Endometrium (tissue), 2 donors: ENCODE data around the gene MSRB1.

Experiments used
- FAIRE-seq: peaks from 2 replicates; lab custom pipeline; 2012; peaks lifted over from hg19 to GRCh38; lab: Jason Lieb, UNC
- donor health status: control.
- donor health status: control.

Gene MSRB1

GRCh38 chr16:1895949-1896675 is 46.9 kb downstream of the MSRB1 start:
- no peak for FAIRE-seq

DNA sequence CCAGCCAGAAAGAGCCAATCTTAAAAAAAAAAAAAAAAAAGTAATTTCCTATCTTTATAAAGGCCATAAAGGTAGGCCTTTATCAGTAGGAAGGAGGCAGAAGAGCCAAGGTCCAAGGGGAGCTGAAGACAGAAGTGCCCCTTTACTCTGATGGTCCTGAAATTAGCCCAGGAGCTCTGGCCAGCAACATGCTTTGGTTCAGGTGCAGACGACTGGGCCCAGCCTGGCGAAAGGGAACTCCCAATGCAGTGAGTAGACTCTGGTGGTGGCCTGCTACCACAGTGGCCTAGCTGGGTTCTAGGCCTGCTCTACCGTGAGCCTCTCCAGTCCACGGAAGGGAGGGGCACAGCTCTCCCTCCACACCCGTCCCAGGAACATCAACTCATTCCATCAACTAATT is 47.9 kb downstream of the MSRB1 start:
- no peak for FAIRE-seq

DNA sequence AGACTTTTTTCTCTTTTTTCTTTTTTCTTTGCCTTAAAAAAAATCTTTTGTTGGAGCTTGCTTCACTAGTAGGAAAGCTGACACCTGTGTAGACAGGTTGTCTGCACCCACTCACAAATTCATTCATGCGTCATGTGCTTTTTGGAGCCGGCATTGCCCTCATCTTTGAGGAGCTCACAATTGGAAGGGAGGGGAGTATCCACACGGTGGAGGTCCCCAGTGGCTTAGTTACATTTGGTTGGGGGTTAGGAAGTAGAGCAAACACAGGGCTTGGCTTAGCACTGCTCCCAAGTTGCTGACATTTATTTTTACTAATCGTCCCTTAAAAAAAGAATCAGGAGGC is 52.3 kb downstream of the MSRB1 start:
- FAIRE-seq: no peak

DNA sequence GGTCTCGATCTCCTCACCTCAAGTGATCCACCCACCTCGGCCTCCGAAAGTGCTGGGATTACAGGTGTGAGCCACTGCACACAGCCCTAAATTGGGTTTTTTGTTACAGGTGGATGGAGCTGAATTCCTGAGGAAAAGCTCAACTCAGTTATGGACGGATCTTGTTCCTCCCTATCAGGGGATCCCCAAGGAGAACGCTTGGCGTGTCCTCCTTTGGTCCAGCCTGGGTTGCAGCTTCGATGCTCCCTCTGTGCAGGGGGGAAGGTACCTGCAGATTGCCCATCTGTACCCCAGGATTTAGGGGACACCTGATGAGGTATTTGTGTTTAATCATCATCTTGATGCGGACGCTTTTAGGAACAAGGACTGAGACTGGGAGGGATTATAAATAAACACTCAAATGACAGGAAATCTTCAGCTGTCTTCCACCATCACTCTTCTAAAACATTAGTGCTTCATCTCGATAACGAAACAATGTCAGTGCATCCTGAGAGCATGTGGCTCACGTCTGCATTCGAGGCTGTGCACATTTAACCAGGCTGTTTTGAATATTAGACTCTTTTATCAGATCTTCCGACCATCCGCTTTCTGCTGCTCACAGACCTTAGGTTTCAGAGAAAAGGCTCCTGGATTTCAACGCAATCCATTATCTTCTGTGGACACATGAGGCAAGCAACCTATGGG is 52.8 kb downstream of the MSRB1 start:
- FAIRE-seq: no peak
